CD4-positive, alpha-beta T cell (primary cell): Measurements from ENCODE around the gene CUZD1. TPM values are rescaled to one million over a fixed set of nuclear protein-coding genes. Genes with fewer than 3 reads are reported as not detected.

ENCODE experiments used
- ATAC-seq: fragments of 200-7000 bp; cut with Tn5 transposase; one replicate; pipeline ENCODE4 v1.10.0; 2022; ENCODE audit warnings: mild to moderate bottlenecking; ENCODE audit not compliant: poor library complexity
- CTCF ChIA-PET: fragments of 350-600 bp; sonication (Branson Sonifier 250); formaldehyde crosslinking; loops from one replicate; lab custom pipeline; 2021; ENCODE audit warnings: antibody characterized with exemption, inconsistent platforms; lab: Charles Lee
- POLR2A ChIA-PET: fragments of 350-600 bp; sonication (Branson Sonifier 250); formaldehyde crosslinking; loops from one replicate; lab custom pipeline; 2021; ENCODE audit warnings: antibody characterized with exemption, inconsistent platforms; lab: Charles Lee
- DNase-seq, 14 experiments: peaks; one replicate each; pipeline ENCODE4 v3.0.0-alpha.2; 2013 to 2020; ENCODE audit warnings: mixed read lengths in 2 of 14
- H3K27ac ChIP-seq, 2 donors: one replicate each; pipeline versions ENCODE4 v1.5.1 to v1.7.0; 2013; ENCODE audit warnings: low read length in 2 of 2, low read depth in 1 of 2, mild to moderate bottlenecking in 1 of 2
- H3K27me3 ChIP-seq, 2 experiments: 1 replicate in 1 of 2; 2 replicates in 1 of 2; pipeline versions ENCODE4 v1.6.1 to v1.7.0; 2013; ENCODE audit warnings: low read length in 2 of 2, control low read depth in 1 of 2, mild to moderate bottlenecking in 1 of 2, moderate library complexity in 1 of 2; ENCODE audit not compliant: insufficient read depth in 2 of 2, control insufficient read depth in 1 of 2
- H3K36me3 ChIP-seq: one replicate; pipeline ENCODE4 v1.6.1; 2013; ENCODE audit warnings: low read length, control low read depth; ENCODE audit not compliant: insufficient read depth
- H3K4me1 ChIP-seq: one replicate; pipeline ENCODE4 v1.6.1; 2013; ENCODE audit warnings: low read length, control low read depth; ENCODE audit not compliant: insufficient read depth
- H3K4me3 ChIP-seq: one replicate; pipeline ENCODE4 v1.5.1; 2013; ENCODE audit warnings: mild to moderate bottlenecking, low read length, moderate library complexity
- H3K9me3 ChIP-seq, 2 experiments: 1 replicate in 1 of 2; 2 replicates in 1 of 2; pipeline versions ENCODE4 v1.6.1 to v1.7.0; 2013; ENCODE audit warnings: low read length in 2 of 2, mild to moderate bottlenecking in 2 of 2, control low read depth in 1 of 2, moderate library complexity in 1 of 2; ENCODE audit not compliant: control insufficient read depth in 1 of 2, insufficient read depth in 1 of 2
- H3K27ac Mint-ChIP-seq: one replicate; pipeline ENCODE4 v1.8.0; 2020; ENCODE audit warnings: mixed read lengths
- H3K27me3 Mint-ChIP-seq: one replicate; pipeline ENCODE4 v1.8.0; 2021; ENCODE audit warnings: mixed read lengths
- H3K36me3 Mint-ChIP-seq: one replicate; pipeline ENCODE4 v1.8.0; 2021; ENCODE audit warnings: low read depth, mixed read lengths
- H3K4me1 Mint-ChIP-seq: one replicate; pipeline ENCODE4 v1.8.0; 2021; ENCODE audit warnings: low read depth, mixed read lengths
- H3K4me3 Mint-ChIP-seq: one replicate; pipeline ENCODE4 v1.8.0; 2020; ENCODE audit warnings: mild to moderate bottlenecking, mixed read lengths
- H3K9me3 Mint-ChIP-seq: one replicate; pipeline ENCODE4 v1.8.0; 2020; ENCODE audit warnings: mixed read lengths
- CTCF ChIP-seq: fragments of 200-600 bp; IDR thresholded peaks from one replicate; pipeline ENCODE4 v1.8.0; 2022; ENCODE audit warnings: antibody characterized with exemption, mild to moderate bottlenecking
- intact Hi-C, 2 experiments: fragments of 100-400 bp; cut with DNase I in 1 of 2; cut with micrococcal nuclease in 1 of 2; formaldehyde crosslinking; loops; one replicate each; pipeline versions ENCODE4 v1.15.1 to v1.9.0; 2023 to 2025; cut with DNase I, micrococcal nuclease
- total RNA-seq, 174 experiments: library from RNA in 2 of 174; stranded (reverse) in 2 of 174; gene quantifications; one replicate each; pipeline ENCODE4 v1.2.3 and lab custom pipeline; 2021 to 2026

Gene CUZD1
- total RNA-seq, 2 experiments from 2014 or later = 0.27 to 0.64 TPM

- no peak for TF ChIP-seq CTCF
- no peaks in the 10 kb centered on the region for H3K27me3 ChIP-seq
- H3K36me3 ChIP-seq = no peaks in the 10 kb centered on the region
- Mint-ChIP-seq H3K27ac (no peak overlapping the region), H3K4me1 (peaks cover 21% of the 10 kb centered on the region), H3K36me3 (peaks cover 11% of the 10 kb centered on the region), H3K4me3 (no peak overlapping the region), H3K9me3 (no peaks in the 10 kb centered on the region), H3K27me3 (no peaks in the 10 kb centered on the region)
- no peak for ATAC-seq
- intact Hi-C loops = no loop called here
- DNase-seq = no peak
- H3K4me1 ChIP-seq = no peaks in the 10 kb centered on the region
- ChIA-PET POLR2A (no interaction called here), CTCF (no interaction called here)
- no peak overlapping the region for H3K27ac ChIP-seq
- H3K4me3 ChIP-seq = no peak overlapping the region
- no peaks in the 10 kb centered on the region for H3K9me3 ChIP-seq
Measured at GRCh38 chr10:122864901-122865300, 19.2 kb upstream of the CUZD1 start.

- H3K4me1 ChIP-seq = no peaks in the 10 kb centered on the region
- intact Hi-C loops = no loop called here
- Mint-ChIP-seq H3K27me3 (no peaks in the 10 kb centered on the region), H3K9me3 (no peaks in the 10 kb centered on the region), H3K4me3 (no peak overlapping the region), H3K4me1 (peaks cover 21% of the 10 kb centered on the region), H3K27ac (no peak overlapping the region), H3K36me3 (peaks cover 14% of the 10 kb centered on the region)
- H3K9me3 ChIP-seq = no peaks in the 10 kb centered on the region
- H3K36me3 ChIP-seq = no peaks in the 10 kb centered on the region
- H3K27ac ChIP-seq = no peak overlapping the region
- CTCF ChIA-PET = no interaction called here
- POLR2A ChIA-PET = no interaction called here
- no peak for ATAC-seq
- no peak for TF ChIP-seq CTCF
- no peak overlapping the region for H3K4me3 ChIP-seq
- no peak for DNase-seq
- no peaks in the 10 kb centered on the region for H3K27me3 ChIP-seq
Measured at GRCh38 chr10:122864194-122864592, 18.5 kb upstream of the CUZD1 start.

- Histone ChIP-seq H3K4me1 (no peaks in the 10 kb centered on the region), H3K27me3 (no peaks in the 10 kb centered on the region), H3K27ac (no peak overlapping the region), H3K4me3 (no peak overlapping the region), H3K36me3 (peaks cover 2% of the 10 kb centered on the region), H3K9me3 (no peaks in the 10 kb centered on the region)
- H3K27me3 Mint-ChIP-seq = no peaks in the 10 kb centered on the region
- intact Hi-C loops = no loop called here
- ATAC-seq = no peak
- ChIA-PET CTCF (no interaction called here), POLR2A (no interaction called here)
- no peaks in the 10 kb centered on the region for H3K9me3 Mint-ChIP-seq
- no peak for TF ChIP-seq CTCF
- no peak overlapping the region for H3K27ac Mint-ChIP-seq
- DNase-seq = no peak
- peaks cover 21% of the 10 kb centered on the region for H3K4me1 Mint-ChIP-seq
- H3K4me3 Mint-ChIP-seq = no peak overlapping the region
- peaks cover 21% of the 10 kb centered on the region for H3K36me3 Mint-ChIP-seq
Measured at GRCh38 chr10:122863216-122864193, 17.8 kb upstream of the CUZD1 start.
